Keratinocyte (primary cell): ENCODE results near the gene HPS4.

ENCODE experiments used
- CTCF ChIP-seq, 3 experiments: IDR thresholded peaks in 1 of 3; conservative IDR thresholded peaks in 1 of 3; optimal IDR thresholded peaks in 1 of 3; 2 replicates in 2 of 3; 3 replicates in 1 of 3; pipeline versions ENCODE3 to v1.5.1; 2011; ENCODE audit warnings: low read length in 3 of 3, mild to moderate bottlenecking in 3 of 3, moderate library complexity in 2 of 3, control low read depth in 1 of 3, inconsistent platforms in 1 of 3; ENCODE audit not compliant: insufficient read depth in 2 of 3; ENCODE audit errors: extremely low read depth in 1 of 3
- EZH2 ChIP-seq: IDR thresholded peaks from one replicate; pipeline ENCODE4 v1.6.1; 2012; ENCODE audit warnings: inconsistent platforms, mild to moderate bottlenecking, low read length, moderate library complexity

DNA sequence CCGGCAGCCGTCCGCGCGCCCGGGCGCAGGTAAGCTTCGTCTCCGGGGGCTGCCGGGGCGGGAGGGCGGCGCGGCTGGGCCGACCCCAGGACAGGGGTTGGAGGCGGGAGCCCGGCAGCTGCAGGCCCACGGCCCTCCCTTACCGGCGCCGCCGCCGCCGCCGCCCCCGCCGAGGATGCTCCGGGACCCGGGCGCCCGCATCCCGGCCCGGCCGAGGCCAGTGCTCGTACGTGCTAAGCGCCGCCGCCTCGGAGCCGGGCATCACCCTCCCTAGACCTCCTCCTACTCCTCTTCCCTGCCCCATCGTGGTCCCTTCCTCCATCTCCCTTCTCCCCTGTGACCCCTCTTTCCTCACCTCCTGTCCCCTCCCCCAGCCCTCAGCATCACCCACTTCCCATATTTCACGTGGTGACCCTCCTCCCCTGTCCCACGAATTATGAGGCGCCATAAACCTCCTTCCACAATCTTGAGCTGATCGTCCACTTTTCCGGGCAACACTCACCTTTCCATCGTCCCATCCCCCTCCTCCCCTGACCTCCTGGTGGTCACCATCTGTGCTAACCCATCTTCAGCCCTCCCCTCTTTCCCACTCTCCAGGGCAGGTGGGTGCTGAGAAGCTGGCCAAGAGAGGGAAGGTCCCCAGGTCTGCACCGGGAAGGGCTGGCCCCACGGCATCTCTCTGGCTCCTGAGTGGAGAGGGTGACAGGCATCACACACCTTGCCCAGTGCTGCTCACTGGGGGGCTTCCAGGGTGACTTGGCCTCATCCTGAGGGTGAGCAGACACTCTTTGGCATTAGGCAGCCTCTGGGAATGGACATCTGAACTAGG is 53.9 kb downstream of the HPS4 start:
- TF ChIP-seq CTCF (optimal IDR thresholded peaks at IDR 0.05 in 1 of 3, IDR thresholded peaks at IDR 0.05 in 1 of 3, conservative IDR thresholded peaks at IDR 0.05 in 1 of 3; ENCODE audit: extremely low read depth in 1 of 3, insufficient read depth in 2 of 3, low read length in 3 of 3) (no peak), EZH2 (no peak)
